Stimulated activated CD8-positive, alpha-beta memory T cell treated with anti-CD3 and anti-CD28 coated beads, Interleukin-15, amount 100 ng/mL, for 48 hours (primary cell): ENCODE results near the gene FOXO3.
"Not testable (repeated sequence)": the region's sequence is repeated elsewhere in the genome, so short reads cannot be mapped to it uniquely, and the experiment has no call there.

Source experiments
- DNase-seq, 2 donors: peaks; one replicate each; pipeline ENCODE4 v3.0.0-alpha.2; 2020; ENCODE audit warnings: low read depth in 2 of 2

Gene FOXO3

DNA sequence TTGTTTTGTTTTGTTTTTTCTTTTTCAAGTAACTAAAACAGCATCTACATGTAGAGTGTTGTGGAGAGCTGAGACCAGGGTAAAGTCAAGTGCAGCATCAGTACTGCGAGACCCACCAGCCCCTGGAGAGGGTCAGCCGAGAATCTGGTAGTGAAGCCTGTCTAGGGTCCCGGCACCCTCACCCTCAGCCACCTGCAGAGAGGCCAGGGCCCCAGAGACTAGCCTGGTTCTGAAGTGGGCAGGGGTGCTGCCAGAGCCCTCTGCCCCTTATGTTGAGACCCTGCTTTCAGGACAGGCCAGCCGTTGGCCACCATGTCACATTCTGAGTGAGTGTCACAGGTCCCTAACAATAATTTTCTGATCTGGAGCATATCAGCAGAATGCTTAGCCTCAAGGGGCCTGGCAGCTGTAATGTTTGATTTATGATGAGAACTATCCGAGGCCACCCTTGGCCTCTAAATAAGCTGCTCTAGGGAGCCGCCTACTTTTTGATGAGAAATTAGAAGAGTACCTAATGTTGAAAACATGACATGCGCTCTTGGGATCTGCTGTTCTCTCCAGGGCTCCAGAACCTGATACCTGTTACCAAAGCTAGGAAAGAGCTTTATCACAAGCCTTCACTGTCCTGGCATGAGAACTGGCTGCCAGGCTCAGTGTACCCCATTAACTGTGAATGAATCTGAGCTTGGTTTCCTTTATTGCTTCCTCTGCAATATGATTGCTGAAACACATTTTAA is 121.8 kb downstream of the FOXO3 start:
- DNase-seq = not testable (repeated sequence)

DNA sequence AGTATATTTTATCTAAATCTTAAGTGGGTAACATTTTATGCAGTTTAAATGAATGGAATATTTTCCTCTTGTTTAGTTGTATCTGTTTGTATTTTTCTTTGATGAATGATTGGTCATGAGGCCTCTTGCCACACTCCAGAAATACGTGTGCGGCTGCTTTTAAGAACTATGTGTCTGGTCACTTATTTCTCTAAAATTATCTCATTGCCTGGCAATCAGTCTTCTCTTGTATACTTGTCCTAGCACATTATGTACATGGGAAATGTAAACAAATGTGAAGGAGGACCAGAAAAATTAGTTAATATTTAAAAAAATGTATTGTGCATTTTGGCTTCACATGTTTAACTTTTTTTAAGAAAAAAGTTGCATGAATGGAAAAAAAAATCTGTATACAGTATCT is 123.3 kb downstream of the FOXO3 start:
- DNase-seq = not testable (repeated sequence)

GRCh38 chr6:108684771-108685329 is 124.1 kb downstream of the FOXO3 start:
- DNase-seq = no peak

DNA sequence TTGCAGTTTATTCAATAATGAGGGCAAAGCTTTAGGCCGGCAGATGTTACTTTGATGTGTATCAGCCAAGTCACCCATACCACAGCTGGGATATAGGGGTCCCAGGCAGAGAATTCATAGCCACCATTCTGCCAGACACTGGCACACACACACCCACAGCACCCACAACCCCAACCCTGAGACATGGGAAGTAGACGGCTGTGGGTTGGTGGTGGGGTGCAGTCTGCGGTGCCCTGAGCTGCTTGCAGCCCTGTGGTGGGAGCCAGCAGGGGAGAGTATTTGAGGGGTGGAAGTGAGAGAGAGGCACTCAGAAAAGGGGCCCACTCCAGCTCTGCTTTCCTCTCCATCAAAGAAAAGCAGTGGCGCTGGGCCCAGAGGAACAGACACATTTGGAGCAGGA is 125.3 kb downstream of the FOXO3 start:
- no peak for DNase-seq

DNA sequence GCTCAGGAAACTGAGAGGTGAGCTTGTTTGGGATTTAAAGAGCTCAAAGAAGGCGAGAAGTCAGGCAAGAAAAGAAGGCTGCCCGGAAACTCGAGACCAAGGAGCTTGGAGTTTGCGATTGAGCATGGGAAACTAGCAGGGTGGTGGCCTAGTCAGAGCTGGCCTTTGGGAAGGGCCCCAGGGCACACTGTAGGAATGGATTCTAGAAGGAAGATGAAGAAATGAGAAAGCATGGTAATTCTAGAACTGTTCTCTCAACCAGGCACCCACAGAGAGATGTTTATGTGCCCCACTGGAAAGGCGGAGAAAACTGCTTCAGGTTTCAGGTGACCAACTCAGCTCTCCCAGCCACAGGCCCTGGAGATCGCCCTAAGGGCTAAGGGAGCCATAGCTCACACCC is 126.2 kb downstream of the FOXO3 start:
- DNase-seq = no peak

DNA sequence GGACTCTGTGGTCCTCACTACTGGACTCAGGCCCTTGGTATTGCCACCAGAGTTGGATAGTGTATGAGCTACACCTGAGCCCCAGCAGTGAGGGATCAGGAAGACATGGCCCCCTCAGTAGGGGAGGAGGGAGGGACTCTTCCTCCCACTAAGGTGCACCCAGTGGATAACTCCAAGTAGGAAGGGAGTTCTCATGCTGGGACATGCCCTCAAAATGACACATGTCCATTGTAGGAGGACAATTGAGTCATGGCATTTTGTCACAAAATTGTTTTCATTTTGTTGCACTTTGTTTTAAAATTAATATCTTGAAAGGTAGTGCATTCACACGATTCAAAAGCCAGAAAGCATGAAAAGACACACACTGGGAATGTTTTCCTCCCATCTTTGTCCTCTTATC is 127.2 kb downstream of the FOXO3 start:
- DNase-seq = no peak

DNA sequence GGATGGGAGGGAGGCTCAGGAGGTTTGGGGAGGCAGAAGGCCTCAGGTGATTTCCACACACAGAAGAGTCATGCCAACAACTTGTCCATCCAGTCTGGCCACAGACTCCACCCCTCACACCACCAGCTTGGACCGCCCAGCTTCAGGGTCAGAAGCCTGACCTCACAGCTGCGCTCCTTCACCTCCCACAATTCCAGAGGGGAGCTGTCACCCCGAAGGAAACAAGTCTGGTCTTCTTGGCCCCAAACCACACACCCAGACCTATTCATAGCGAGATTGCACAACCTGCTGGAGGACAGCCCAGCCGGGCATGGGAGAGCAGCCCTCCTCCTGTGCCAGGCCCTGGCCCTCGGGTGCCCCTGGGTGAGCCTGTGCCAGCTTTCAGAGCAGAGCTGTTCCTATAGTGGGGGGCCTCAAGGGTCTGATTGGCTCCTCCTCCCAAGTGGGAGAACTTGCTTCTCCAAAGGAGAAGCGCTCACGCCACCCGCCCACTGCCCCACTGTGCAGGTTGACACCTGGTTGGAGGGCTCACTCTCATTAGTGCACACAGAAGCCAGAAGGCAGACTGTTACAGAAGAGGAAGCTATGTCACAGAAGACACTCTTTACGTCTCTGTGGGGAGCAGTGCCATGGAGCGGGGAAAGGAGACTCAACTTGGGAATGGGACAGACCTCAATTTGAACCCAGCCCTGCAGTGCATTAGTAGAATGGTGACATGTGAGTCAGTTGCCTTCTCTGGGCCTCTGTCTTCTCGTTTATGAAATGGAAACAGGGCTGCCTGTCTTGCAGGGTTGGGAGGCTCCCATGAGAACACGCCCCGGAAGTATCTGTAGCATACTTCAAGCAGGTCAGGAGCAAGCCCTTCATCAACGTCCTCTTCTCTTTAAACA is 128.8 kb downstream of the FOXO3 start:
- DNase-seq = no peak

GRCh38 chr6:108690326-108691049 is 129.8 kb downstream of the FOXO3 start:
- DNase-seq = no peak

- DNase-seq = no peak
Measured at GRCh38 chr6:108693430-108694154, 132.9 kb downstream of the FOXO3 start.

GRCh38 chr6:108694816-108695215 is 134.1 kb downstream of the FOXO3 start:
- no peak for DNase-seq

- no peak for DNase-seq
Measured at GRCh38 chr6:108697561-108698161, 136.9 kb downstream of the FOXO3 start.

GRCh38 chr6:108698593-108699289 is 138.0 kb downstream of the FOXO3 start:
- DNase-seq = no peak

- no peak for DNase-seq
Measured at GRCh38 chr6:108699290-108700041, 138.7 kb downstream of the FOXO3 start.

GRCh38 chr6:108702106-108702851 is 141.6 kb downstream of the FOXO3 start:
- no peak for DNase-seq

GRCh38 chr6:108706649-108707048 is 145.9 kb downstream of the FOXO3 start:
- no peak for DNase-seq

DNA sequence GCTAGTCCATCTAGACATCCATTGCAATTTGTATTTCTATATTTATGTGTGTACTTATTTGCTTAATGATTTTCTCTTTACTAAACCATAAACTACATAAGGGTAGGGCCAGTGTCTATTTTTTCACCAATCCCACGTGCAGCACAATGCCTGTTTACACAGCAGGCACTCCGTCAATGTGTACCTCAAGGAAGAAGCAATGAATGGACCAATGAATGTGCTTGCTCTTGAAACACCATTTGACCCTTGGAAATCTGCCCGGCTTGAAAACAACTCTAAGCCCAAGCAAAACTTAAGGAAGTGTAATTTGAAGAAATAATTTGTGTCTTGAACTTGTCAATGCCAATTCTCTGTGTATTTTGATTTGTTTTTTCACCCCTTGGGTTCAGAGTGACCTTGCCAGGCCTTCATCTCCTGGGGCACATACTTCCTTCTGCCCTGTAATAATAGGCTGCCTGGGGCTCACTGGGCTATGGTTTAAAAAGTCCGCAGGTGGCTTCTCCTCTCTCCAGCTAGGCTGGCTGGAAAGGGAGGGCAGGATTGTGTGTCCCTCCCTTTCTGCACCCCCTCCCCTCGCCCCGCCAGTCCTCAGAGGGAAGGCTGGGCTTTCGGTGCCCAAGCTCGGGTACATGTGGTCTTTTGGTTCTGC is 146.7 kb downstream of the FOXO3 start:
- no peak for DNase-seq

DNA sequence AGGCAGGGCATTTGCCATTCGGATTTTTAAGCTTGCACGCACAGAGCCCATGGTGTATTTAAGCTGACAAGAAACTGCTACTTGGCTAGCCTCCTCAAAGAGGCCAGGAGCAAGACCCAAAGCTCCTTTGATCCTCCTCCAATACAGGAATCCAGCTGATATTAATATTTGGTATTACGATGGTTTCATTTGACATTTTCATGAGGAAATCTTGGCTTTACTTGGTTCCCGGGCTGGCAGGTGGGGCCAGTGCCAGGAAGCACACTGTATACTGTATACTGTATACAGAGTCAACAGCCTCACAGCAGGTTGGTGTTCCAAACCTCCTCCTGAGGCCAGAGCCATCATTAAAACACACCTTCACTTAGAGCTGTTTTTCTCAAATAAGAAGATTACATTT is 149.3 kb downstream of the FOXO3 start:
- no peak for DNase-seq

DNA sequence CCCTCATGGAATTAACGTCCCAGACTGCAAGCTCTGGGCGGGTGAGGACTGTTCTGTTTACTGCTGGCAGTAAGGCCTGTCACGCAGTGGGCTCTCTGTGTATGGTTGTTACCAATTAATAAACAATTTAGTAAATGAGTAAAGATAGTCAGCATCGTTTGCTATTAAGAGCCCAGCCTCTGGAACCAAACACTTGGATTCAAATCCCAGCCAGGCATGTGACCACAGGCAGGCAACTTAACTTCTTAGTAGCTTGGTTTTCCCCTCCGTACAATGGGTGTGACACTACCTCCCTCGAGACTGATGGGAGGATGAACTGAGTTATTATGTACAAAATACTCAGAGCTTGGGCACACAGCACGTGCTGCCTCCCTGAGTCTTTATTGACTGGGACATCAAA is 149.8 kb downstream of the FOXO3 start:
- no peak for DNase-seq
